ENCODE results near the gene NR5A2. TPM values are rescaled to one million over a fixed set of nuclear protein-coding genes. Genes with fewer than 3 reads are reported as not detected.

NR5A2 gene
- 6.9 TPM for total RNA-seq

GRCh38 chr1:200027264-200027823 is at the start of gene NR5A2:
Gene NR5A2, plus strand, starts transcription at chr1:200027710. Its CDS starts 138 bp downstream, at chr1:200027848.
- ATAC-seq = no peak
- intact Hi-C loops (cut with DNase I) = no loop called here
- DNase-seq (ENCODE audit: low spot score) = no peak

GRCh38 chr1:199978408-199978940 is 49.0 kb upstream of the NR5A2 start:
- no peak for ATAC-seq
- intact Hi-C loops (cut with DNase I) = no loop called here
- no peak for DNase-seq (ENCODE audit: low spot score)

- intact Hi-C loops (cut with DNase I) = no loop called here
- ATAC-seq = no peak
Measured at GRCh38 chr1:199979071-199979470, 48.4 kb upstream of the NR5A2 start.

GRCh38 chr1:199981584-199981983 is 45.9 kb upstream of the NR5A2 start:
- ATAC-seq = no peak
- intact Hi-C loops (cut with DNase I) = no loop called here
- DNase-seq (ENCODE audit: low spot score) = no peak

More at GRCh38 chr1:199979071-199979470, 48.4 kb upstream of the NR5A2 start:
- DNase-seq (ENCODE audit: low spot score) = no peak

- intact Hi-C loops (cut with DNase I) = no loop called here
- DNase-seq (ENCODE audit: low spot score) = no peak
- ATAC-seq = no peak
Measured at GRCh38 chr1:199982606-199983005, 44.9 kb upstream of the NR5A2 start.

- DNase-seq (ENCODE audit: low spot score) (no peak), ATAC-seq (no peak)
- intact Hi-C loops (cut with DNase I) = no loop called here
Measured at GRCh38 chr1:199983531-199983930, 44.0 kb upstream of the NR5A2 start.

- no peak for DNase-seq (ENCODE audit: low spot score)
- intact Hi-C loops (cut with DNase I) = no loop called here
- ATAC-seq = no peak
Measured at GRCh38 chr1:199995096-199995685, 32.3 kb upstream of the NR5A2 start.

- intact Hi-C loops (cut with DNase I) = no loop called here
- DNase-seq (ENCODE audit: low spot score) = no peak
- no peak for ATAC-seq
Measured at GRCh38 chr1:200005165-200005564, 22.3 kb upstream of the NR5A2 start.

- intact Hi-C loops (cut with DNase I) = no loop called here
- no peak for DNase-seq (ENCODE audit: low spot score)
Measured at GRCh38 chr1:200006711-200007110, 20.8 kb upstream of the NR5A2 start.

GRCh38 chr1:200015811-200016210 is 11.7 kb upstream of the NR5A2 start:
- intact Hi-C loops (cut with DNase I) = no loop called here
- DNase-seq (ENCODE audit: low spot score) = no peak
- ATAC-seq = no peak

More at GRCh38 chr1:200006711-200007110, 20.8 kb upstream of the NR5A2 start:
- ATAC-seq = no peak

GRCh38 chr1:200021577-200022238 is 5.8 kb upstream of the NR5A2 start:
- no peak for DNase-seq (ENCODE audit: low spot score)
- no peak for ATAC-seq
- intact Hi-C loops (cut with DNase I) = no loop called here

- intact Hi-C loops (cut with DNase I) = no loop called here
- ATAC-seq (no peak), DNase-seq (ENCODE audit: low spot score) (no peak)
Measured at GRCh38 chr1:200022239-200022804, 5.2 kb upstream of the NR5A2 start.

GRCh38 chr1:200028586-200029034 is 1.1 kb downstream of the NR5A2 start:
- intact Hi-C loops (cut with DNase I) = no loop called here
- DNase-seq (ENCODE audit: low spot score) (no peak), ATAC-seq (no peak)

GRCh38 chr1:200029035-200029821 is 1.7 kb downstream of the NR5A2 start:
- DNase-seq (ENCODE audit: low spot score) (no peak), ATAC-seq (no peak)
- intact Hi-C loops (cut with DNase I) = no loop called here

- no peak for ATAC-seq
- no peak for DNase-seq (ENCODE audit: low spot score)
- intact Hi-C loops (cut with DNase I) = no loop called here
Measured at GRCh38 chr1:200029822-200030152, 2.3 kb downstream of the NR5A2 start.

GRCh38 chr1:200030791-200031190 is 3.3 kb downstream of the NR5A2 start:
- DNase-seq (ENCODE audit: low spot score) (no peak), ATAC-seq (no peak)
- intact Hi-C loops (cut with DNase I) = no loop called here

- DNase-seq (ENCODE audit: low spot score) (no peak), ATAC-seq (no peak)
- intact Hi-C loops (cut with DNase I) = no loop called here
Measured at GRCh38 chr1:200033511-200034261, 6.2 kb downstream of the NR5A2 start.

GRCh38 chr1:200034262-200034557 is 6.7 kb downstream of the NR5A2 start:
- DNase-seq (ENCODE audit: low spot score) (no peak), ATAC-seq (no peak)
- intact Hi-C loops (cut with DNase I) = no loop called here
